GM12873 (cell line): Measurements from ENCODE around the gene RBM20.
A peak's percentile ranks its signal among the peaks of the same experiment; 100 is the strongest.

ENCODE experiments used
- TF ChIP-seq, protein P1 (sequence below): IDR thresholded peaks from 2 replicates; pipeline ENCODE4 v1.5.1; 2012; ENCODE audit warnings: low read depth, mild to moderate bottlenecking, moderate library complexity, low read length, control low read depth; ENCODE audit not compliant: insufficient read depth; ENCODE audit errors: missing control alignments

Gene RBM20

DNA sequence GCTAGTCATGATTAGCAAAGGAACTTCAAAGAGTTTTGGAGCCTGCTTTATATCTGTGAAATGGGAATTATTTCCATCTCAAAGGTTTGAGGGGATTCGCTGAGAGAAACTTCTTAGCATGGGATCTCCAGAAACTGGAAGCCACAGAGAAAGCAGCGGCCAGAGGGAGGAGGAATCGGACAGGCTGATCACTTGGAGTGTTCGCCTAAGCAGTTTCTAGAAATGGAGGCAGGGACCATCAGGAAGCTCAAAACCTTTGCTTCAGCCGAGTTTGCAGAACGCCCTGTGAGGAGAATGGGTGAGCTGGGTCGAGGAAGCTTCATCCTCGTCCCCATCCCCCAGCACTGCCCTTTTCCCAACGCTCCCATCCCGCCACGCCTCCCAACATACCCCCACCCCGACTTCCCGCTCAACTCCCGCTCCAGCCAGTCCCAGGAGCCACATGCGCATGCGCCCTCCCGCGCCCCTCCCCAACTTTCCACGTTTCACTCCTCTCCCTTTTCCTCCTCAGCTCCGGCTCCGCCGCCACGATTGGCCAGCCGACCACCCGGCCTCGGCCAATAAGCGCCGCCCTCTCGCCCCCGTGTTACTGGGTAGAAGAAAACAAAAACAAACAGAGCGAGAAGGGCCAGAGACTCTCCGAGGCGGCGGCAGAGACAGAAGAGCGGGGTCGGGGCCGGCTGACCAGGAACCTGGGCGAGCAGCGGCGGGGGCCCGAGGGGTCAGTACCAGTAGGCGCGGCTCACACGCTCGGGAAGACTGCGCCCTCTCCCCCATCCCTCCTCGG, 227.4 kb downstream of the RBM20 start, which contains the start of gene PDCD4:
Gene PDCD4, plus strand, starts transcription at position 631 of the 787 bp plus-strand sequence. CDS start 4,100 bp downstream, outside the sequence.
- TF ChIP-seq, protein P1, sequence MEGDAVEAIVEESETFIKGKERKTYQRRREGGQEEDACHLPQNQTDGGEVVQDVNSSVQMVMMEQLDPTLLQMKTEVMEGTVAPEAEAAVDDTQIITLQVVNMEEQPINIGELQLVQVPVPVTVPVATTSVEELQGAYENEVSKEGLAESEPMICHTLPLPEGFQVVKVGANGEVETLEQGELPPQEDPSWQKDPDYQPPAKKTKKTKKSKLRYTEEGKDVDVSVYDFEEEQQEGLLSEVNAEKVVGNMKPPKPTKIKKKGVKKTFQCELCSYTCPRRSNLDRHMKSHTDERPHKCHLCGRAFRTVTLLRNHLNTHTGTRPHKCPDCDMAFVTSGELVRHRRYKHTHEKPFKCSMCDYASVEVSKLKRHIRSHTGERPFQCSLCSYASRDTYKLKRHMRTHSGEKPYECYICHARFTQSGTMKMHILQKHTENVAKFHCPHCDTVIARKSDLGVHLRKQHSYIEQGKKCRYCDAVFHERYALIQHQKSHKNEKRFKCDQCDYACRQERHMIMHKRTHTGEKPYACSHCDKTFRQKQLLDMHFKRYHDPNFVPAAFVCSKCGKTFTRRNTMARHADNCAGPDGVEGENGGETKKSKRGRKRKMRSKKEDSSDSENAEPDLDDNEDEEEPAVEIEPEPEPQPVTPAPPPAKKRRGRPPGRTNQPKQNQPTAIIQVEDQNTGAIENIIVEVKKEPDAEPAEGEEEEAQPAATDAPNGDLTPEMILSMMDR: no peak

DNA sequence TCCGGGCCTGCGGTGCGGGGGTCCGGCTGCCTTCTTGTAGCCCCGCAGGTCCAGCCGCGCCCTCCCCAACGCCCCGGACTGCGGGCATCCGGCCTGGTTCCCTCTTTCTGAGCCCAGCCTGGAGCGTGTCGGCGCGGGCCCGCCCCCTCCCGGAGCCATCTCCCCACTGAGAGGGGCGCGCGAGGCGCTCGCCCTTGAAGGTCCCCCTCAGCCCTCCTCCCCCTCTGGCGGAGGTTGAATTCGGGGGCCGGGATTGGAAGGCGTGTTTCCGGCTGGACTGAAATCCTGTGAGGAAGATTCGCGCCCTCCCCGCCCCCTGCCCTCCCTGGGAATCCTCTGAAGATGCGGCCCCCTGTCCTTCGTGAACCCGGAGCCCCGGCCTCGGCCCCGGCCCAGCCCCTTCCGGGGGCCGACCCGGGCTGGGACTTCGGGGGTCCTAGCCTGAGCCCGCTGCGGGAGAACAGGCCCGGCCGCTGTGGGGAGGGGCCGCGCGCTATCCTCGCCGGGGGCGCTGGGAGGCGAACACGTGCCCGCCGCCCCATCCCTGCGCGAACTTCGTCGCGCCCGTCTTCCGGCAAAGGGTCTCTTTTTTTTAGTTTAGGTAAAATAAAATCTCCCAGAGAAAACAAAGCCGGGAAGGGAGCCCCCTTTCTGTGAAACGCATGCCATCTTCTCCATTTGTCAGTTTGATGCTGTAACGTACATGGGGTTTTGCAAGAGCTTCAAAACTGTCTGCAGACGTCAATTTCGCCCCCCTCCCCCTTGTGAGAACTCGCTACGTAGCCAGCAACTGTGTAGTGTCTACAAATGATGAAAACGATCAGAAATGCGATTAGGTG, 228.2 kb downstream of the RBM20 start:
- TF ChIP-seq, protein P1: peak; percentile 2

DNA sequence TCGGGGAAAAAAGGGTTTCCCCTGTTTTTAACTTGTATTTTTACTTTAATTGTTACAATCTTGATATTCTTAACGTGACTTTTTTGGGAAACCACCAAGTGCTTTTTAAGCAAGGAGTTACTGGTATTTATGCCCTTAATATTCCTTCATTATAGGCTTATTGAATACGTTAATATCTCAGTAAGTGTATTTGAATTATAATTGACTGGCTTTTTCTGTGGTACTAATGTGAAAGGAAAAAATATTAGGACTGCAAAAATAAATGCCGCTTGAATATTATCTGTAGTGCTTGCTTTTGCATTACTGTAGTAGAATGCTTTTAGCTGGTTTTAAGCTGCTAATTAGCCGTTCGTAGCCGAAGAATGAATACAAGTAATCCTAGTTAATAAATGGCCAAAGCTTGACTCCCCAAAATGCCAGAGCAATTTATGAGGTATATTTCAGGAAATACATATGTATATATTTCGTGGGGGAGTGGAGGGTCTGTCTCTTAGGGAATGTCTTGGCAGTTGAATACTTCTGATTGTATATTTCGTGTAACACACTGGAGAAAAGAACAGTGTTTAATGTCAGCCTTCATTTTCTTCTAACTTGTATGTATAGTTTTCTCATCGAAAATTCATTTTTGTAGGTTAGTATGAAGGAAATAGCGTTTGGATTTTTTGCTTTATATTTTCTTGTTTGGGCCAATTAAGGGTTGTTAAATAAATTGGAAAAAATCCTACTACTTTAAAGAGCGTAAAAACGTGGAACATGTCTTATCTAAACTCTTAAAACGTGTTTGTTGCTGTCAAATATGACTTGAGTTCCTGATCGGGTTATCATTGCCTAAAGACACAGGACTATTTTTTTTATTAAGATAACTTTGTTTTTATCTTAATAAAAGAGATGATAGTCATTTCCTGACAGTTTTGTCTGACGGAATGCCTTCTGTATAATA, 229.1 kb downstream of the RBM20 start:
- TF ChIP-seq, protein P1: no peak

DNA sequence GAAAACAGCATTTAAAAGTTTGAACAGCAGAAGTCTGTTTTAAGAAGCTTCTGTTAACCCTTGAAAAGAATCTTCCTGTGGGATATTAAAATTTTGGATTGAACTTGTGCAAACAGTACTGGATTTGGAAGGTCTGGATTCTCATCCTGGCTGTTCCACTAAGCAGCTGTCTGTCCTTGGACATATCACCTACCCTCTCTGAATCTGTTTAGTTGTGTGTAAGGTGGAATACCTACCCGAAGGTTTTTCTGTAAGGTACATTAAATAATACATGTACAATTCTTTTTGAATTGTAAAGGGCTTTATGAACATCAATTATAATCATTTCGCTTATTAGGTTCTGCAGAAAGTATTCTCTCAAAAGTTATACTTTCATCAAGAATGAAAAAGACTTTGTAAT, 229.8 kb downstream of the RBM20 start:
- TF ChIP-seq, protein P1: no peak

DNA sequence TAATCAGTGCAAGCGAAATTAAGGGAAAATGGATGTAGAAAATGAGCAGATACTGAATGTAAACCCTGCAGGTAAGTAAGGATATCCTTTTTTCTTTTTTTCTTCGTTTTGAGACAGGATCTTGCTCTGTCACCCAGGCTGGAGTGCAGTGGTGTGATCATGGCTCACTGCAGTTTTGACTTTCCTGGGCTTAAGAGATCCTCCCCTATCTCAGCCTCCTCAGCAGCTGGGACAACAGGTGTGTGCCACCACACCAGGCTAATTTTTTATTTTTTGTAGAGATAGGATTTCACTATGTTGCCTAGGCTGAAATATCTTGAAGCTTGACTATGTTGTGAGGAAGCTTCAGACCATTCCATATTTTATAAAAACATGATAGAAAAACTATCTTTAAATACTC, 231.9 kb downstream of the RBM20 start:
- TF ChIP-seq, protein P1: no peak

DNA sequence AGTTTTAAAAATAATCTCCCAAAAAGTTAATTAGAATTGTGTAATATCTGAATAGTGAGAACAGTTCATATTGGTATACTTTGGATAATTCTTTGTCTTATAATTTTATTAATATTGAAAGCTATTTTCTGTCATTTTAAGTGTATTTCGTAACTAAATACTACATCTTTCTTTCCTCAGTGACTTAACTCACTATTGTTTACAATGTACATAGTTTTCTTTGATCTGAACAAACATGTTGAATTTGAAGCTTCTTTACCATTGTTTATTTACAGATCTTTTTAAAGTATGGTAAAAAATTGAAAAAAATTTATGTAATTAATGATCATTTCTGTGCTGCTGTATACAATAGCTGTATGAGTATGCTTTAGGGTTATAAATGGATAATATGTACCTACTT, 232.7 kb downstream of the RBM20 start:
- TF ChIP-seq, protein P1: no peak
